ENCODE data around the gene PATL2.
A peak's percentile ranks its signal among the peaks of the same experiment; 100 is the strongest.
"Not testable (repeated sequence)": the region's sequence is repeated elsewhere in the genome, so short reads cannot be mapped to it uniquely, and the experiment has no call there.

PATL2 gene

GRCh38 chr15:44711096-44711742 is at the start of gene PATL2, which contains the start of gene B2M:
Gene PATL2, minus strand, starts transcription at chr15:44711323. Its CDS starts 34,833 bp downstream, at chr15:44676490.
Gene B2M, plus strand, starts transcription at chr15:44711517. Its CDS starts 30 bp downstream, at chr15:44711547.
- DNase-seq (ENCODE audit: low spot score) = peak; percentile 97
- peak within 1 kb of the TSS; percentile 96 to 99 for H3K27ac ChIP-seq
- no peak for TF ChIP-seq CTCF (IDR thresholded peaks at IDR 0.05)
- peak within 1 kb of the TSS; percentile 94 for H3K4me3 ChIP-seq

- TF ChIP-seq CTCF (IDR thresholded peaks at IDR 0.05) = no peak
- no peak for DNase-seq (ENCODE audit: low spot score)
- no peak overlapping the region for H3K27ac ChIP-seq
- H3K4me3 ChIP-seq = no peak overlapping the region
Measured at GRCh38 chr15:44753345-44753744, 42.2 kb upstream of the PATL2 start.

- not testable (repeated sequence) for H3K27ac ChIP-seq; DNase-seq (ENCODE audit: low spot score); H3K4me3 ChIP-seq
Measured at GRCh38 chr15:44743454-44743853, 32.3 kb upstream of the PATL2 start.

- H3K4me3 ChIP-seq; DNase-seq (ENCODE audit: low spot score); H3K27ac ChIP-seq: not testable (repeated sequence)
Measured at GRCh38 chr15:44739222-44739847, 28.2 kb upstream of the PATL2 start.

GRCh38 chr15:44738340-44738984 is 27.3 kb upstream of the PATL2 start:
- no peak overlapping the region for H3K4me3 ChIP-seq
- no peak overlapping the region for H3K27ac ChIP-seq
- peak; percentile 56 for TF ChIP-seq CTCF (IDR thresholded peaks at IDR 0.05)
- DNase-seq (ENCODE audit: low spot score) = no peak

- no peak for DNase-seq (ENCODE audit: low spot score)
- Histone ChIP-seq H3K4me3 (peak within 1 kb of the TSS; percentile 37), H3K27ac (peak within 1 kb of the TSS; percentile 17 to 81)
- TF ChIP-seq CTCF (IDR thresholded peaks at IDR 0.05) = no peak
Measured at GRCh38 chr15:44736181-44736765, 25.1 kb upstream of the PATL2 start, which contains the start of gene TRIM69. Gene TRIM69, plus strand, starts transcription at chr15:44736528. Its CDS starts 177 bp downstream, at chr15:44736705.

GRCh38 chr15:44735482-44736180 is 24.5 kb upstream of the PATL2 start:
- DNase-seq (ENCODE audit: low spot score) = no peak
- Histone ChIP-seq H3K4me3 (peak overlapping the region; percentile 37), H3K27ac (peak overlapping the region; percentile 17 to 81)
- no peak for TF ChIP-seq CTCF (IDR thresholded peaks at IDR 0.05)

Measured in coronary artery (tissue), 2 donors.